GM11168 (cell line): Measurements from ENCODE around the gene VPS13C.

Source experiments
- in situ Hi-C: fragments of 300-500 bp; cut with MboI; formaldehyde crosslinking; loops from one replicate; pipeline ENCODE4 v1.12.0; 2022; ENCODE audit warnings: low sequenced_read_pairs; ENCODE audit not compliant: unreplicated experiment

The VPS13C gene

DNA sequence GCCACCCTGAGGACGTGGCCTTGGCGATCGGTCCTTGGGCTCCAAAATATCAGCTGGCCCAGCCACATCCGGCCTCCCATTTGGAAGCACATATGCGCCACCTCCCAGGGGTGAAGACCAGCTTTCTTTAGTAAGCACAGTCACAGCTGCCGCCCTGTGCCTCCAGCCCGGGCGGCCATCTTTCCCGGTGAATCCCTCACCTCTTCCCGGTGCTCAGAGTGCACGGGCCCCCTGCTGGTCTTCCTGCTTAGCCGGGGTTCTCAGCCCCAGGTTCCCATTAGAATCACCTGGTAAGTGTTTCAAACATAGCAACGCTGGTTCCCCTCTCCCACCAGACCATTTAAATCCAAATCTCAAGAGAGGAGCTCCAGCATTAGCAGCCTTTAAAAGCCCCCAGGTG, 232.2 kb downstream of the VPS13C start:
- in situ Hi-C loops = no loop called here

GRCh38 chr15:61827131-61827530, 233.1 kb downstream of the VPS13C start:
- in situ Hi-C loops = no loop called here

GRCh38 chr15:61824291-61824690, 236.0 kb downstream of the VPS13C start:
- in situ Hi-C loops = no loop called here

- in situ Hi-C loops = no loop called here
These were observed 237.7 kb downstream of the VPS13C start for GRCh38 chr15:61822511-61822910.

DNA sequence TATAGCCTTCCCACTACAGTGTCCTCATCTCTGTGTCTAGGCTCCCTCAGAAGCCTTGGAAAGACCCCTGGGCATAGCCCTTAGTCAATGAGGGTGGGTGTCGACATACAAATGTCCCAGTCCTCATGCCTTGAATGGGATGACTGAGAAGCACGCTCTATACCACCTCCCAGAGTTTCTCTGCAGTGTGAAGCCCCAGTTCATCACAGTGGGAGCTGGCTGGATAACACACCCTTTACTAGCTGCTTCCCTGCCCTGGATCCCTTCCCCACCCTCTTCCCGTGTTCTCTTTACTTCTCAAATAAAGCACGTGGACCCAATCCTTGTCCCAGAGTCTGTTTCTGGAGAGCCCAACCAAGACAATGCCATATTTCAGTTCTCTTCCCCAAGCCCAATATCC, 239.3 kb downstream of the VPS13C start:
- in situ Hi-C loops = no loop called here

GRCh38 chr15:61820212-61820611, 240.0 kb downstream of the VPS13C start:
- in situ Hi-C loops = no loop called here

GRCh38 chr15:61819386-61819785, 240.9 kb downstream of the VPS13C start:
- in situ Hi-C loops = no loop called here

GRCh38 chr15:61818801-61819200, 241.4 kb downstream of the VPS13C start:
- in situ Hi-C loops = no loop called here

GRCh38 chr15:61816856-61817255, 243.4 kb downstream of the VPS13C start:
- in situ Hi-C loops = no loop called here

DNA sequence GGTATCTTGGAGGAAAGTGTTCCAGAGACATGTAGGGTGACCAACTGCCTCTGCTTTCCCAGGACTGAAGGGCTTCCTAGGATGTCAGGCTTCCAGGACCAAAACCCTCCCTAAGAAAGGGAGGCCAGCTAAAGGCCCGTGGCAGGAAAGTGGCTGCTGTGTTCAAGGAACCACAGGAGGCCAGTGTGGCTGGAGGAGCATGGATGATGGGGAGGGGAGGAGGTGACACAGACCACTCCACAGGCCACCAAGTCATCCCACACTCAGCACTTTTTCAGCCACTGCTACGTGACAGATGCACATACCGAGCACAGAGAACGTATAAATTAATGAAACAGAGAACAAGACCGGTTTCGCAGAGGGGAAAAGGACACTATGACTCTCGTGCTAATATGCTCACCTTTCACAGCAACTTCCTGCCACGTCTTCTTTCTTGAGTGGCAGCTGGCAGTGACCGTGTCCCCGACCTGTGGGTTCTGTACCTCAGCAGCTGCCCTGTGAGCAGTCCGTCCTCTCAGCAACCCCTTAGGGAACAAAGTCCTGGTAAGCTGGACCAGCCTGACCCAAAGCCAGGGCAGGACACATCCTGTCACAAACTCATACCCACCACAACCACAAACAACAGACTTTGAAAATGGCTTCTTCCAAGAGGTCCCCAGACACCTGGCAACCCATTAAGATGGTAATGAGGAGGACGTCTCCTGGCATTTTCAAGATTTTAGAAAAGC, 244.7 kb downstream of the VPS13C start:
- in situ Hi-C loops = no loop called here

DNA sequence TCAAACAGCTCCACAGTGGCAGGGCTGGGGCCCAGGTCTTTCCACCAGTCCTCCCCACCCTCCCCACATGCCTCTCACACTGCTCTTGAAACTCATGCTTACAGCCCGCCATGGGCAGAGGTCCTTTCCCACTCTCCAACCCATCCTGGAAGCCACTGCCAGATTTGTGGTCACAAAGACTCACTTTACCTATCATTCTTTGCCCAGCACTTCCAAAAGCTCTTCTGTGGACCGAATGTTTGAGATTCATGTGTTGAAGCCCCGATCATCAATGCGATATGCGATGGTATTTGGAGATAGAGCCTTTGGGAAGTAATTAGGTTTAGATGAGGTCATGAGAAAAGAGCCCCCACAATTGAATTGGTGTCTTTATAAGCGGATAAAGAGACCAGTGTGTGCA, 247.8 kb downstream of the VPS13C start:
- in situ Hi-C loops = no loop called here

GRCh38 chr15:61811952-61812351, 248.3 kb downstream of the VPS13C start:
- in situ Hi-C loops = no loop called here

GRCh38 chr15:61809216-61809615, 251.0 kb downstream of the VPS13C start:
- in situ Hi-C loops = no loop called here

GRCh38 chr15:61807281-61807929, 252.8 kb downstream of the VPS13C start:
- in situ Hi-C loops = no loop called here
